GM23248 (cell line): ENCODE measurements around the gene PALD1. TPM values are rescaled to one million over a fixed set of nuclear protein-coding genes. Genes with fewer than 3 reads are reported as not detected.

Experiments used
- DNase-seq: peaks from one replicate; pipeline ENCODE4 v3.0.0-alpha.2; 2015
- H2AFZ ChIP-seq: fragments of 200-600 bp; sonication (generic); 2 replicates; pipeline ENCODE4 v1.6.1; 2016; ENCODE audit warnings: antibody characterized with exemption
- H3F3A ChIP-seq: fragments of 200-600 bp; sonication (generic); 2 replicates; pipeline ENCODE4 v1.6.1; 2016; ENCODE audit warnings: mild to moderate bottlenecking, antibody characterized with exemption, mixed run types; ENCODE audit not compliant: insufficient read depth
- H3K27ac ChIP-seq: fragments of 200-600 bp; sonication (generic); 2 replicates; pipeline ENCODE4 v1.5.1; 2016; ENCODE audit warnings: mild to moderate bottlenecking
- H3K27me3 ChIP-seq: fragments of 200-600 bp; sonication (generic); replicated peaks from 2 replicates; pipeline ENCODE4 v1.6.1; 2016; ENCODE audit warnings: mild to moderate bottlenecking; ENCODE audit not compliant: insufficient read depth
- H3K36me3 ChIP-seq: fragments of 200-600 bp; sonication (generic); 2 replicates; pipeline ENCODE4 v1.6.1; 2016; ENCODE audit warnings: low read depth, mild to moderate bottlenecking
- H3K4me1 ChIP-seq: fragments of 200-600 bp; sonication (generic); 2 replicates; pipeline ENCODE4 v1.6.1; 2016; ENCODE audit warnings: mild to moderate bottlenecking; ENCODE audit not compliant: insufficient read depth
- H3K4me2 ChIP-seq: fragments of 200-600 bp; sonication (generic); one replicate; pipeline ENCODE4 v1.6.1; 2016; ENCODE audit warnings: mild to moderate bottlenecking; ENCODE audit not compliant: unreplicated experiment
- H3K4me3 ChIP-seq: fragments of 200-600 bp; sonication (generic); 2 replicates; pipeline ENCODE4 v1.5.1; 2016; ENCODE audit warnings: mild to moderate bottlenecking
- H3K79me2 ChIP-seq: fragments of 200-600 bp; sonication (generic); 2 replicates; pipeline ENCODE4 v1.6.1; 2016; ENCODE audit warnings: mild to moderate bottlenecking; ENCODE audit not compliant: insufficient read depth
- H3K9ac ChIP-seq: fragments of 200-600 bp; sonication (generic); 2 replicates; pipeline ENCODE4 v1.6.1; 2016; ENCODE audit warnings: mild to moderate bottlenecking
- H3K9me2 ChIP-seq: fragments of 200-600 bp; sonication (generic); 2 replicates; pipeline ENCODE4 v1.6.1; 2016; ENCODE audit warnings: mixed run types, mild to moderate bottlenecking, moderate library complexity; ENCODE audit not compliant: insufficient read depth
- H3K9me3 ChIP-seq: fragments of 200-600 bp; sonication (generic); one replicate; pipeline ENCODE4 v1.6.1; 2017; ENCODE audit warnings: low read depth
- H4K20me1 ChIP-seq: fragments of 200-600 bp; sonication (generic); 2 replicates; pipeline ENCODE4 v1.6.0; 2016; ENCODE audit not compliant: insufficient read depth
- EZH2 ChIP-seq: fragments of 200-600 bp; sonication (generic); IDR thresholded peaks from 2 replicates; pipeline ENCODE4 v1.6.1; 2018; ENCODE audit warnings: antibody characterized with exemption, mild to moderate bottlenecking; ENCODE audit not compliant: insufficient read depth, poor library complexity, severe bottlenecking
- EZH2phosphoT487 ChIP-seq: fragments of 200-600 bp; sonication (generic); IDR thresholded peaks from 2 replicates; pipeline ENCODE4 v1.6.1; 2018; ENCODE audit warnings: antibody characterized with exemption, moderate library complexity, mild to moderate bottlenecking, low read depth; ENCODE audit not compliant: insufficient read depth
- WGBS, 2 experiments: methylation state at CpG; one replicate each; pipeline ENCODE4 v1.1.6; 2015 to 2017; ENCODE audit warnings: low lambda C conversion rate in 2 of 2, low coverage in 1 of 2; ENCODE audit errors: missing lambda C conversion rate in 2 of 2; 5-methylcytosine and 5-hydroxymethylcytosine counted together
- in situ Hi-C: fragments of 300-500 bp; cut with MboI; formaldehyde crosslinking; loops from 2 replicates; pipeline ENCODE4 v1.15.0; 2020
- polyA plus RNA-seq: library from polyadenylated mRNA; unstranded; fragments of >200 nt; fragmentation: Nextera tagmentation; extraction: Ambion mirVana; gene quantifications from 2 replicates; pipeline ENCODE4 v1.2.1, GENCODE V29; 2016
- total RNA-seq: library from RNA; depleted of rRNA; stranded (reverse); fragments of >200 nt; shearing (Covaris generic); gene quantifications from 2 replicates; pipeline ENCODE4 v1.2.3, GENCODE V29; 2014

Gene PALD1
- total and polyA plus RNA-seq, 2 experiments from 2014 or later = not detected

- H3F3A ChIP-seq = no peaks in the 10 kb centered on the region
- H3K9me3 ChIP-seq = no peaks in the 10 kb centered on the region
- no peak overlapping the region for H3K4me3 ChIP-seq
- H3K27ac ChIP-seq = no peak overlapping the region
- TF ChIP-seq EZH2phosphoT487 = no peak
- no peak for TF ChIP-seq EZH2
- no peaks in the 10 kb centered on the region for H4K20me1 ChIP-seq
- H3K9me2 ChIP-seq = no peaks in the 10 kb centered on the region
- H3K4me2 ChIP-seq = no peak overlapping the region
- WGBS, 2 experiments = 66 to 75% methylated on average over 16 to 18 of the region's 18 CpGs
- no peaks in the 10 kb centered on the region for H3K27me3 ChIP-seq
- in situ Hi-C loops = no loop called here
- no peak overlapping the region for H3K9ac ChIP-seq
- no peak for DNase-seq
- H3K36me3 ChIP-seq = no peaks in the 10 kb centered on the region
- no peaks in the 10 kb centered on the region for H3K4me1 ChIP-seq
- H3K79me2 ChIP-seq = no peaks in the 10 kb centered on the region
- no peak overlapping the region for H2AFZ ChIP-seq
Measured at GRCh38 chr10:70566515-70567290, 88.1 kb downstream of the PALD1 start.

- Histone ChIP-seq H2AFZ (no peak overlapping the region), H3F3A (no peaks in the 10 kb centered on the region), H3K27ac (no peak overlapping the region), H3K27me3 (no peaks in the 10 kb centered on the region), H3K36me3 (no peaks in the 10 kb centered on the region), H3K4me3 (no peak overlapping the region), H3K9me3 (no peaks in the 10 kb centered on the region), H3K9ac (no peak overlapping the region), H3K4me1 (no peaks in the 10 kb centered on the region), H3K9me2 (no peaks in the 10 kb centered on the region), H3K79me2 (no peaks in the 10 kb centered on the region), H3K4me2 (no peak overlapping the region), H4K20me1 (no peaks in the 10 kb centered on the region)
- 74 to 76% methylated on average over 4 of the region's 4 CpGs for WGBS, 2 experiments
- in situ Hi-C loops = no loop called here
- no peak for TF ChIP-seq EZH2phosphoT487
- TF ChIP-seq EZH2 = no peak
- no peak for DNase-seq
Measured at GRCh38 chr10:70567603-70568002, 89.0 kb downstream of the PALD1 start.

GRCh38 chr10:70568113-70568512, 89.5 kb downstream of the PALD1 start:
- H4K20me1 ChIP-seq = no peaks in the 10 kb centered on the region
- H3F3A ChIP-seq = no peaks in the 10 kb centered on the region
- no peak for TF ChIP-seq EZH2
- TF ChIP-seq EZH2phosphoT487 = no peak
- no peaks in the 10 kb centered on the region for H3K4me1 ChIP-seq
- H3K79me2 ChIP-seq = no peaks in the 10 kb centered on the region
- H3K9me3 ChIP-seq = no peaks in the 10 kb centered on the region
- no peaks in the 10 kb centered on the region for H3K36me3 ChIP-seq
- no peak overlapping the region for H3K27ac ChIP-seq
- no peaks in the 10 kb centered on the region for H3K9me2 ChIP-seq
- H3K4me3 ChIP-seq = no peak overlapping the region
- no peak overlapping the region for H3K4me2 ChIP-seq
- H3K27me3 ChIP-seq = no peaks in the 10 kb centered on the region
- in situ Hi-C loops = no loop called here
- WGBS, 2 experiments = 82 to 83% methylated on average over 3 of the region's 3 CpGs
- no peak overlapping the region for H2AFZ ChIP-seq
- DNase-seq = no peak
- H3K9ac ChIP-seq = no peak overlapping the region

GRCh38 chr10:70568781-70569495, 90.4 kb downstream of the PALD1 start:
- H3K9ac ChIP-seq = no peak overlapping the region
- in situ Hi-C loops = no loop called here
- H3K36me3 ChIP-seq = no peaks in the 10 kb centered on the region
- H3K27ac ChIP-seq = no peak overlapping the region
- H3K9me2 ChIP-seq = no peaks in the 10 kb centered on the region
- no peaks in the 10 kb centered on the region for H3F3A ChIP-seq
- TF ChIP-seq EZH2 = no peak
- TF ChIP-seq EZH2phosphoT487 = no peak
- no peaks in the 10 kb centered on the region for H3K79me2 ChIP-seq
- no peaks in the 10 kb centered on the region for H3K9me3 ChIP-seq
- H4K20me1 ChIP-seq = no peaks in the 10 kb centered on the region
- H3K4me1 ChIP-seq = no peaks in the 10 kb centered on the region
- H3K4me3 ChIP-seq = no peak overlapping the region
- no peak overlapping the region for H3K4me2 ChIP-seq
- 60 to 71% methylated on average over 6 to 7 of the region's 7 CpGs for WGBS, 2 experiments
- H2AFZ ChIP-seq = no peak overlapping the region
- H3K27me3 ChIP-seq = no peaks in the 10 kb centered on the region
- no peak for DNase-seq
